ENCODE results near the gene SPPL2A. TPM values are rescaled to one million over a fixed set of nuclear protein-coding genes. Genes with fewer than 3 reads are reported as not detected.

The SPPL2A gene
- total RNA-seq, 1 experiment from 2014 or later = 64.4 TPM

DNA sequence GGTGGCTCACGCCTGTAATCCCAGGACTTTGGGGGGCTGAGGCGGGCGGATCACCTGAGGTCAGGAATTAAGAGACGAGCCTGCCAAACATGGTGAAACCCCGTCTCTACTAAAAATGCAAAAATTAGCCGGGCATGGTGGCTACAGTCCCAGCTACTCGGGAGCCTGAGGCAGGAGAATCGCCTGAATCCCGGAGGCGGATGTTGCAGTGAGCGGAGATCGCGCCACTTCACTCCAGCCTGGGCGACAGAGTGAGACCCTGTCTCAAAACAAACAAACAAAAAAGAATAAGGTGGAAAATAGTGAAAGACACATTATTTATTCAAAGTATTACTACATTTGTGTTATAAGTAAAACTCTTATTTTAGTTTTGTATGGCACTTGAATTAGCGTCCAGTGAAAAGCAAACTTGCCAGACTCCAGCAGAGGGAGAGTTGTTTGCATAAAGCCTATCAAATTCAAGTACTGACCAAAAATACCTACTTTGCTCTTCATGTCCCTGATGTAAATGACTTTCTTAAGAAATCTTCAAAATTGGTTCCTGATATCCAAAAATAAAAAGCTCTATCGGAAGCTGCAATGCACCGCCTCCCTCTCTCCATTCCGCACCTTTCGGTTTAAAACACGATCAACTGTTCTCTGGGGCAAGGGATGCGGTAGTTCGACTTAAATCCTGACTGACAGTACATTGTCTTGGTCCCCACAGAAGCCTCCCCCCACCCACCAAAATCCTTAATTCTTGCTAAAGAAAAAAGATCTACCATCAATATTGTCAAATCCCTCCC is 80.1 kb downstream of the SPPL2A start:
- no peak overlapping the region for H2BK15ac ChIP-seq (ENCODE audit: low read depth, low read length)
- H2BK120ac ChIP-seq (ENCODE audit: low read depth, low read length, poor library complexity, severe bottlenecking) = no peak overlapping the region
- peaks cover 19% of the 10 kb centered on the region; the same call in 1 of the 2 replicates for H3K79me2 ChIP-seq (ENCODE audit: insufficient read depth, low read length)
- H3K4me1 Mint-ChIP-seq = peaks cover 15 to 29% of the 10 kb centered on the region in 2 experiments
- H2BK12ac ChIP-seq (ENCODE audit: insufficient read length, low read depth, low read length) = no peak overlapping the region
- no peak overlapping the region for H2BK5ac ChIP-seq (ENCODE audit: insufficient read length, low read length)
- TF ChIP-seq, protein P1, sequence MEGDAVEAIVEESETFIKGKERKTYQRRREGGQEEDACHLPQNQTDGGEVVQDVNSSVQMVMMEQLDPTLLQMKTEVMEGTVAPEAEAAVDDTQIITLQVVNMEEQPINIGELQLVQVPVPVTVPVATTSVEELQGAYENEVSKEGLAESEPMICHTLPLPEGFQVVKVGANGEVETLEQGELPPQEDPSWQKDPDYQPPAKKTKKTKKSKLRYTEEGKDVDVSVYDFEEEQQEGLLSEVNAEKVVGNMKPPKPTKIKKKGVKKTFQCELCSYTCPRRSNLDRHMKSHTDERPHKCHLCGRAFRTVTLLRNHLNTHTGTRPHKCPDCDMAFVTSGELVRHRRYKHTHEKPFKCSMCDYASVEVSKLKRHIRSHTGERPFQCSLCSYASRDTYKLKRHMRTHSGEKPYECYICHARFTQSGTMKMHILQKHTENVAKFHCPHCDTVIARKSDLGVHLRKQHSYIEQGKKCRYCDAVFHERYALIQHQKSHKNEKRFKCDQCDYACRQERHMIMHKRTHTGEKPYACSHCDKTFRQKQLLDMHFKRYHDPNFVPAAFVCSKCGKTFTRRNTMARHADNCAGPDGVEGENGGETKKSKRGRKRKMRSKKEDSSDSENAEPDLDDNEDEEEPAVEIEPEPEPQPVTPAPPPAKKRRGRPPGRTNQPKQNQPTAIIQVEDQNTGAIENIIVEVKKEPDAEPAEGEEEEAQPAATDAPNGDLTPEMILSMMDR (conservative IDR thresholded peaks at IDR 0.05) = no peak
- no peak overlapping the region for H3T11ph ChIP-seq (ENCODE audit: low read length)
- no peak overlapping the region for H4K91ac ChIP-seq (ENCODE audit: insufficient read length, low read depth, low read length)
- H3K4me2 ChIP-seq (ENCODE audit: insufficient read depth, insufficient read length, low read length) = peak overlapping the region; percentile 95
- H3K79me1 ChIP-seq (ENCODE audit: insufficient read depth, low read depth, low read length, poor library complexity, severe bottlenecking) = peaks cover 9% of the 10 kb centered on the region
- no peaks in the 10 kb centered on the region for H3K9me3 ChIP-seq (ENCODE audit: control insufficient read depth, low read depth, low read length)
- no peaks in the 10 kb centered on the region for H3K9me3 Mint-ChIP-seq
- H2AFZ ChIP-seq (ENCODE audit: low read length) = no peak overlapping the region
- H2BK20ac ChIP-seq (ENCODE audit: low read depth, low read length, poor library complexity, severe bottlenecking) = no peak overlapping the region
- H3K27ac ChIP-seq (ENCODE audit: insufficient read length, low read depth, low read length) = no peak overlapping the region
- no CpG with 5 or more reads among the region's 22 CpGs for WGBS (ENCODE audit: extremely low coverage, insufficient read length, low lambda C conversion rate)
- no peak for DNase-seq
- no peaks in the 10 kb centered on the region for H3K27me3 ChIP-seq (ENCODE audit: insufficient read depth, low read length)
- no peaks in the 10 kb centered on the region for H3K4me1 ChIP-seq (ENCODE audit: insufficient read depth, low read length)
- H2AK5ac ChIP-seq (ENCODE audit: insufficient read length, low read length) = no peak overlapping the region
- no peaks in the 10 kb centered on the region; the same call in 1 of the 2 replicates for H3K27me3 Mint-ChIP-seq (ENCODE audit: low read depth)
- H3K14ac ChIP-seq (ENCODE audit: insufficient read depth, low read length) = no peak overlapping the region
- peaks cover 11% of the 10 kb centered on the region for H3K23me2 ChIP-seq (ENCODE audit: insufficient read length, low read depth, low read length, poor library complexity, severe bottlenecking)
- H4K20me1 ChIP-seq (ENCODE audit: control insufficient read depth, insufficient read depth, insufficient read length) = no peaks in the 10 kb centered on the region
- H3K56ac ChIP-seq (ENCODE audit: insufficient read length, low read depth, low read length) = no peak overlapping the region
- H3K36me3 Mint-ChIP-seq (ENCODE audit: insufficient read depth in 1 of 3, low read depth in 3 of 3) = peaks cover 1 to 23% (median 19%) of the 10 kb centered on the region in 3 experiments; a peak in 6 of 7 replicates
- H3K23ac ChIP-seq (ENCODE audit: insufficient read length, low read depth, low read length) = no peak overlapping the region
- no peak overlapping the region for H4K5ac ChIP-seq (ENCODE audit: insufficient read length, low read depth, low read length)
- H3K27ac Mint-ChIP-seq = peak overlapping the region; percentile 4 to 99 (median 98); a peak in 5 of 7 replicates
- peak overlapping the region; percentile 99 for H3K4me3 Mint-ChIP-seq
- H3K9ac ChIP-seq (ENCODE audit: extremely low read depth, insufficient read length, low read length) = peak overlapping the region; percentile 83
- H4K8ac ChIP-seq (replicated peaks; ENCODE audit: insufficient read length, low read depth, low read length) = no peak overlapping the region
- H3K4ac ChIP-seq (ENCODE audit: low read depth, low read length) = no peak overlapping the region
- H3K18ac ChIP-seq (ENCODE audit: insufficient read length, low read depth, low read length) = no peak overlapping the region
